Pancreas (tissue), 10 donors: ENCODE results near the gene POU5F1. TPM values are rescaled to one million over a fixed set of nuclear protein-coding genes. Genes with fewer than 3 reads are reported as not detected.

ENCODE experiments used
- ATAC-seq, 4 donors: fragments of 200-7000 bp; cut with Tn5 transposase; one replicate each; pipeline versions ENCODE4 v1.8.0 to v1.9.1; 2020; ENCODE audit warnings: mild to moderate bottlenecking in 4 of 4, moderate library complexity in 4 of 4
- DNase-seq, 6 donors: peaks; one replicate each; pipeline ENCODE4 v3.0.0-alpha.2; 2020
- FAIRE-seq: peaks from 2 replicates; lab custom pipeline; 2012; peaks lifted over from hg19 to GRCh38; lab: Jason Lieb, UNC
- H3K27ac ChIP-seq, 4 donors: fragments of 200-600 bp; sonication (generic); 1 replicate in 3 of 4; 2 replicates in 1 of 4; pipeline versions ENCODE4 v1.5.0 to v1.8.0; 2020
- H3K27me3 ChIP-seq, 4 donors: fragments of 200-600 bp; one replicate each; pipeline ENCODE4 v1.8.0; 2021
- H3K36me3 ChIP-seq, 3 donors: fragments of 200-600 bp; sonication (generic) in 1 of 3; one replicate each; pipeline versions ENCODE4 v1.5.0 to v1.8.0; 2020 to 2021
- H3K4me1 ChIP-seq, 3 donors: fragments of 200-600 bp; one replicate each; pipeline ENCODE4 v1.8.0; 2021
- H3K4me3 ChIP-seq, 4 donors: fragments of 200-600 bp; sonication (generic) in 2 of 4; one replicate each; pipeline versions ENCODE4 v1.5.0 to v1.8.0; 2020 to 2021
- H3K9me3 ChIP-seq, 4 donors: fragments of 200-600 bp; one replicate each; pipeline ENCODE4 v1.8.0; 2021
- CTCF ChIP-seq, 4 donors: fragments of 200-600 bp; sonication (generic) in 3 of 4; IDR thresholded peaks; one replicate each; pipeline versions ENCODE4 v1.5.0 to v1.8.0; 2021; ENCODE audit warnings: antibody characterized with exemption in 4 of 4
- WGBS, 2 donors: extraction: QIAGEN DNeasy Blood & Tissue Kit; methylation state at CpG; one replicate each; pipeline ENCODE4 v1.1.7; 2013; 5-methylcytosine and 5-hydroxymethylcytosine counted together
- intact Hi-C, 3 donors: fragments of 100-400 bp; cut with DNase I; formaldehyde crosslinking; loops; one replicate each; pipeline versions ENCODE4 v1.11.1 to v1.14.2; 2022
- polyA plus RNA-seq, 2 donors: library from polyadenylated mRNA; stranded (reverse); fragments of 200-250 nt; gene quantifications; one replicate each; pipeline ENCODE4 v1.2.3, GENCODE V29; 2013
- total RNA-seq, 6 donors: library from RNA; stranded (reverse); fragmentation: NEBNext Ultra II Directional in 4 of 6; extraction: Animal tissue kit (Norgen Biotek cat#: 25700) in 4 of 6; gene quantifications; one replicate each; pipeline versions ENCODE4 v1.2.1 to v1.2.4, GENCODE V29; 2021 to 2023
- donor health status: healthy with polysubstance abuse.
- donor health status: DM: no; HTN: no; CAD: no; lungs with moderate emphysema.
- donor health status: DM: no; HTN: no; CAD: no.
- donor health status: control.
- donor health status: control.
- donor health status: Bipolar disorder and iron deficiency.
- donor health status: DM: yes; HTN: yes; CAD: no.
- donor health status: DM: no; HTN: no; CAD: no.
- donor health status: DM: no; HTN: no; CAD: no.
- donor health status: DM: yes; HTN: yes; CAD: no.

POU5F1 gene
- total and polyA plus RNA-seq, 8 donors = 1.1 to 32.1 (median 4.3) TPM

GRCh38 chr6:31210123-31210522 is 39.6 kb upstream of the POU5F1 start:
- Histone ChIP-seq H3K9me3 (no peaks in the 10 kb centered on the region), H3K4me1 (peaks cover 15 to 25% (median 25%) of the 10 kb centered on the region in 3 donors), H3K27ac (peak overlapping the region in 2 of 4 donors; percentile 10 to 38), H3K4me3 (no peak overlapping the region), H3K36me3 (no peaks in the 10 kb centered on the region), H3K27me3 (no peaks in the 10 kb centered on the region)
- peak in 2 of 4 donors; percentile 8 to 24 for ATAC-seq
- FAIRE-seq = no peak
- no peak for DNase-seq
- intact Hi-C loops = no loop called here
- 30 to 34% methylated on average over 6 of the region's 6 CpGs for WGBS, 2 donors
- no peak for TF ChIP-seq CTCF (IDR thresholded peaks at IDR 0.05)

GRCh38 chr6:31209137-31209536 is 38.7 kb upstream of the POU5F1 start:
- peak; percentile 84 to 94 (median 88) for ATAC-seq

GRCh38 chr6:31208506-31208905 is 38.0 kb upstream of the POU5F1 start:
- no peak for FAIRE-seq
- Histone ChIP-seq H3K27ac (peak overlapping the region; percentile 30 to 70 (median 48)), H3K27me3 (no peaks in the 10 kb centered on the region), H3K4me1 (peaks cover 16 to 28% (median 25%) of the 10 kb centered on the region in 3 donors), H3K36me3 (no peaks in the 10 kb centered on the region), H3K4me3 (no peak overlapping the region), H3K9me3 (no peaks in the 10 kb centered on the region)
- WGBS, 2 donors = 25 to 38% methylated on average over 2 of the region's 2 CpGs
- ATAC-seq = no peak
- TF ChIP-seq CTCF (IDR thresholded peaks at IDR 0.05) = no peak
- DNase-seq = no peak
- intact Hi-C loops = no loop called here

More at GRCh38 chr6:31209137-31209536, 38.7 kb upstream of the POU5F1 start:
- no peak for FAIRE-seq
- intact Hi-C loops = no loop called here
- Histone ChIP-seq H3K27ac (peak overlapping the region in 3 of 4 donors; percentile 38 to 70 (median 56)), H3K27me3 (no peaks in the 10 kb centered on the region), H3K4me1 (peaks cover 15 to 25% (median 25%) of the 10 kb centered on the region in 3 donors), H3K9me3 (no peaks in the 10 kb centered on the region), H3K4me3 (no peak overlapping the region), H3K36me3 (no peaks in the 10 kb centered on the region)
- TF ChIP-seq CTCF (IDR thresholded peaks at IDR 0.05) = no peak
- 10 to 14% methylated on average over 2 of the region's 2 CpGs for WGBS, 2 donors
- DNase-seq = no peak

GRCh38 chr6:31205638-31206037 is 35.2 kb upstream of the POU5F1 start:
- Histone ChIP-seq H3K27ac (no peak overlapping the region), H3K27me3 (no peaks in the 10 kb centered on the region), H3K9me3 (no peaks in the 10 kb centered on the region), H3K36me3 (no peaks in the 10 kb centered on the region), H3K4me3 (no peak overlapping the region), H3K4me1 (peaks cover 25 to 40% (median 30%) of the 10 kb centered on the region in 3 donors)
- no peak for ATAC-seq
- no peak for FAIRE-seq
- TF ChIP-seq CTCF (IDR thresholded peaks at IDR 0.05) = no peak
- intact Hi-C loops = no loop called here
- no peak for DNase-seq
- WGBS, 2 donors = 80% methylated on average over 2 of the region's 2 CpGs

GRCh38 chr6:31204751-31205145 is 34.3 kb upstream of the POU5F1 start:
- Histone ChIP-seq H3K4me1 (peaks cover 17 to 35% (median 30%) of the 10 kb centered on the region in 3 donors), H3K27ac (peak overlapping the region in 2 of 4 donors; percentile 92 to 97), H3K36me3 (no peaks in the 10 kb centered on the region), H3K9me3 (no peaks in the 10 kb centered on the region), H3K27me3 (no peaks in the 10 kb centered on the region), H3K4me3 (no peak overlapping the region)
- ATAC-seq = no peak
- 75 to 85% methylated on average over 4 of the region's 4 CpGs for WGBS, 2 donors
- intact Hi-C loops = no loop called here
- no peak for FAIRE-seq
- no peak for DNase-seq
- no peak for TF ChIP-seq CTCF (IDR thresholded peaks at IDR 0.05)
